ENCODE results near the gene PERM1.

- TF ChIP-seq, protein P1, sequence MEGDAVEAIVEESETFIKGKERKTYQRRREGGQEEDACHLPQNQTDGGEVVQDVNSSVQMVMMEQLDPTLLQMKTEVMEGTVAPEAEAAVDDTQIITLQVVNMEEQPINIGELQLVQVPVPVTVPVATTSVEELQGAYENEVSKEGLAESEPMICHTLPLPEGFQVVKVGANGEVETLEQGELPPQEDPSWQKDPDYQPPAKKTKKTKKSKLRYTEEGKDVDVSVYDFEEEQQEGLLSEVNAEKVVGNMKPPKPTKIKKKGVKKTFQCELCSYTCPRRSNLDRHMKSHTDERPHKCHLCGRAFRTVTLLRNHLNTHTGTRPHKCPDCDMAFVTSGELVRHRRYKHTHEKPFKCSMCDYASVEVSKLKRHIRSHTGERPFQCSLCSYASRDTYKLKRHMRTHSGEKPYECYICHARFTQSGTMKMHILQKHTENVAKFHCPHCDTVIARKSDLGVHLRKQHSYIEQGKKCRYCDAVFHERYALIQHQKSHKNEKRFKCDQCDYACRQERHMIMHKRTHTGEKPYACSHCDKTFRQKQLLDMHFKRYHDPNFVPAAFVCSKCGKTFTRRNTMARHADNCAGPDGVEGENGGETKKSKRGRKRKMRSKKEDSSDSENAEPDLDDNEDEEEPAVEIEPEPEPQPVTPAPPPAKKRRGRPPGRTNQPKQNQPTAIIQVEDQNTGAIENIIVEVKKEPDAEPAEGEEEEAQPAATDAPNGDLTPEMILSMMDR (IDR thresholded peaks at IDR 0.05), result no peak
- no peak for TF ChIP-seq POLR2A (IDR thresholded peaks at IDR 0.05)
These were observed 33.9 kb downstream of the PERM1 start for GRCh38 chr1:947958-948357.

Data from upper lobe of left lung (tissue), 4 donors.